Spleen (tissue), 7 donors: ENCODE results near the gene RHBDF2.

Experiments used
- CTCF ChIP-seq, 11 experiments: fragments of 200-600 bp in 7 of 11; fragments of 450-650 bp in 4 of 11; sonication (generic) in 4 of 11; IDR thresholded peaks in 8 of 11; conservative IDR thresholded peaks in 3 of 11; 1 replicate in 7 of 11; 2 replicates in 4 of 11; pipeline versions ENCODE4 v1.4.0 to v1.8.0; 2016 to 2021; ENCODE audit warnings: antibody characterized with exemption in 11 of 11, inconsistent platforms in 4 of 11, mild to moderate bottlenecking in 1 of 11
- POLR2A ChIP-seq, 3 donors: fragments of 450-650 bp; IDR thresholded peaks; one replicate each; pipeline ENCODE4 v1.5.1; 2017; ENCODE audit warnings: antibody characterized with exemption in 3 of 3, mild to moderate bottlenecking in 1 of 3
- POLR2AphosphoS5 ChIP-seq, 3 donors: sonication (generic); formaldehyde crosslinking; IDR thresholded peaks; one replicate each; pipeline ENCODE4 v1.5.1; 2017; ENCODE audit warnings: antibody characterized with exemption in 3 of 3
- donor health status: DM: no; HTN: no; CAD: no; lungs with moderate emphysema.
- donor health status: DM: no; HTN: no; CAD: no.
- donor health status: DM: no; HTN: no; CAD: no.

- TF ChIP-seq POLR2A (IDR thresholded peaks at IDR 0.05), result no peak
- no peak for TF ChIP-seq POLR2AphosphoS5 (IDR thresholded peaks at IDR 0.05)
- no peak for TF ChIP-seq CTCF (IDR thresholded peaks at IDR 0.05 in 8 of 11, conservative IDR thresholded peaks at IDR 0.05 in 3 of 11)
Observed at GRCh38 chr17:76426853-76427252, 74.4 kb downstream of the RHBDF2 start.
